Endodermal cell (in vitro differentiated cells): Measurements from ENCODE around the gene HMCN2. TPM values are rescaled to one million over a fixed set of nuclear protein-coding genes. Genes with fewer than 3 reads are reported as not detected.

ENCODE experiments used
- DNase-seq: peaks from one replicate; pipeline ENCODE4 v3.0.0-alpha.2; 2017
- H3K27ac ChIP-seq: 2 replicates; pipeline ENCODE4 v1.5.1; 2013; ENCODE audit warnings: mild to moderate bottlenecking, low read depth, low read length, moderate library complexity
- H3K27me3 ChIP-seq: 2 replicates; pipeline ENCODE4 v1.6.1; 2013; ENCODE audit warnings: mild to moderate bottlenecking, low read length, moderate library complexity; ENCODE audit not compliant: insufficient read depth, control insufficient read depth, poor library complexity, severe bottlenecking
- H3K36me3 ChIP-seq: 2 replicates; pipeline ENCODE4 v1.7.0; 2013; ENCODE audit warnings: mild to moderate bottlenecking, low read length, moderate library complexity; ENCODE audit not compliant: control insufficient read depth, insufficient read depth
- H3K4me1 ChIP-seq: one replicate; pipeline ENCODE4 v1.7.0; 2013; ENCODE audit warnings: low read length; ENCODE audit not compliant: control insufficient read depth, insufficient read depth
- H3K4me3 ChIP-seq: 2 replicates; pipeline ENCODE4 v1.5.1; 2013; ENCODE audit warnings: mild to moderate bottlenecking, low read length, moderate library complexity
- H3K9ac ChIP-seq: 2 replicates; pipeline ENCODE4 v1.6.1; 2013; ENCODE audit warnings: mild to moderate bottlenecking, low read length, moderate library complexity; ENCODE audit not compliant: poor library complexity, severe bottlenecking; ENCODE audit errors: extremely low read depth
- H3K9me3 ChIP-seq: 2 replicates; pipeline ENCODE4 v1.6.1; 2013; ENCODE audit warnings: mild to moderate bottlenecking, low read length, moderate library complexity; ENCODE audit not compliant: control insufficient read depth
- H3K27ac Mint-ChIP-seq: 2 replicates; pipeline ENCODE4 v1.8.0; 2020; ENCODE audit warnings: mixed read lengths
- H3K27me3 Mint-ChIP-seq: 2 replicates; pipeline ENCODE4 v1.8.0; 2021; ENCODE audit warnings: mild to moderate bottlenecking, mixed read lengths; ENCODE audit not compliant: insufficient read depth
- H3K36me3 Mint-ChIP-seq: 2 replicates; pipeline ENCODE4 v1.8.0; 2020; ENCODE audit warnings: low read depth, mixed read lengths
- H3K4me1 Mint-ChIP-seq: 2 replicates; pipeline ENCODE4 v1.8.0; 2020; ENCODE audit warnings: mixed read lengths
- H3K4me3 Mint-ChIP-seq: 2 replicates; pipeline ENCODE4 v1.8.0; 2020; ENCODE audit warnings: mild to moderate bottlenecking, moderate library complexity, mixed read lengths
- H3K9me3 Mint-ChIP-seq: 2 replicates; pipeline ENCODE4 v1.8.0; 2020; ENCODE audit warnings: mild to moderate bottlenecking, mixed read lengths
- CTCF ChIP-seq: fragments of 200-600 bp; sonication (generic); conservative IDR thresholded peaks from 2 replicates; pipeline ENCODE4 v1.5.0; 2021; ENCODE audit warnings: antibody characterized with exemption, mild to moderate bottlenecking
- WGBS, 2 experiments: methylation state at CpG; one replicate each; pipeline versions ENCODE4 v1.1.5 to v1.1.7; 2013; ENCODE audit warnings: missing lambda C conversion rate in 2 of 2, mixed read lengths in 1 of 2; ENCODE audit not compliant: insufficient coverage in 1 of 2, insufficient read length in 1 of 2; 5-methylcytosine and 5-hydroxymethylcytosine counted together
- total RNA-seq, 2 donors: library from RNA; stranded (reverse); fragmentation: NEBNext Ultra II Directional in 1 of 2; extraction: Animal tissue kit (Norgen Biotek cat#: 25700) in 1 of 2; gene quantifications; 2 replicates in 1 of 2; 3 replicates in 1 of 2; pipeline ENCODE4 v1.2.1, GENCODE V29; 2021

The HMCN2 gene
- total RNA-seq, 2 donors from 2014 or later: 3.3 to 3.9 TPM

GRCh38 chr9:130477564-130477963, 212.0 kb downstream of the HMCN2 start:
- Histone ChIP-seq H3K9ac (no peak overlapping the region), H3K4me3 (no peak overlapping the region), H3K9me3 (no peaks in the 10 kb centered on the region), H3K36me3 (no peaks in the 10 kb centered on the region), H3K27me3 (peaks cover 9% of the 10 kb centered on the region), H3K4me1 (peaks cover 10% of the 10 kb centered on the region), H3K27ac (no peak overlapping the region)
- no peak for TF ChIP-seq CTCF
- Mint-ChIP-seq H3K27me3 (peaks cover 32% of the 10 kb centered on the region), H3K4me3 (no peak overlapping the region), H3K27ac (no peak overlapping the region), H3K4me1 (peaks cover 24% of the 10 kb centered on the region), H3K36me3 (no peaks in the 10 kb centered on the region), H3K9me3 (no peaks in the 10 kb centered on the region)
- WGBS, 2 experiments: 94 to 96% methylated on average over 9 to 12 of the region's 12 CpGs
- DNase-seq: no peak

- no peak for TF ChIP-seq CTCF
- Mint-ChIP-seq H3K27ac (no peak overlapping the region), H3K27me3 (peaks cover 38% of the 10 kb centered on the region), H3K9me3 (no peaks in the 10 kb centered on the region), H3K36me3 (no peaks in the 10 kb centered on the region), H3K4me3 (no peak overlapping the region), H3K4me1 (peaks cover 30% of the 10 kb centered on the region)
- peaks cover 15% of the 10 kb centered on the region for H3K27me3 ChIP-seq
- no peak overlapping the region for H3K27ac ChIP-seq
- H3K36me3 ChIP-seq: no peaks in the 10 kb centered on the region
- WGBS, 2 experiments: 92 to 93% methylated on average over 6 to 8 of the region's 9 CpGs
- no peak overlapping the region for H3K4me3 ChIP-seq
- no peaks in the 10 kb centered on the region for H3K9me3 ChIP-seq
- no peak overlapping the region for H3K9ac ChIP-seq
- peaks cover 10% of the 10 kb centered on the region for H3K4me1 ChIP-seq
- DNase-seq: no peak
These were observed 212.6 kb downstream of the HMCN2 start for GRCh38 chr9:130478152-130478551.

- no peak overlapping the region for H3K27ac Mint-ChIP-seq
- peaks cover 28% of the 10 kb centered on the region for H3K4me1 Mint-ChIP-seq
- peaks cover 21% of the 10 kb centered on the region for H3K27me3 ChIP-seq
- H3K9me3 ChIP-seq: no peaks in the 10 kb centered on the region
- DNase-seq: no peak
- no peak overlapping the region for H3K4me3 ChIP-seq
- H3K4me1 ChIP-seq: peaks cover 5% of the 10 kb centered on the region
- H3K27me3 Mint-ChIP-seq: peaks cover 46% of the 10 kb centered on the region
- WGBS, 2 experiments: 85 to 91% methylated on average over 22 to 34 of the region's 35 CpGs
- no peaks in the 10 kb centered on the region for H3K36me3 ChIP-seq
- H3K4me3 Mint-ChIP-seq: no peak overlapping the region
- no peak overlapping the region for H3K9ac ChIP-seq
- H3K27ac ChIP-seq: peak overlapping the region; percentile 84
- H3K9me3 Mint-ChIP-seq: no peaks in the 10 kb centered on the region
- H3K36me3 Mint-ChIP-seq: no peaks in the 10 kb centered on the region
- no peak for TF ChIP-seq CTCF
These were observed 213.4 kb downstream of the HMCN2 start for GRCh38 chr9:130478736-130479575.
